ENCODE measurements around the gene SLC25A26.

SLC25A26 gene

DNA sequence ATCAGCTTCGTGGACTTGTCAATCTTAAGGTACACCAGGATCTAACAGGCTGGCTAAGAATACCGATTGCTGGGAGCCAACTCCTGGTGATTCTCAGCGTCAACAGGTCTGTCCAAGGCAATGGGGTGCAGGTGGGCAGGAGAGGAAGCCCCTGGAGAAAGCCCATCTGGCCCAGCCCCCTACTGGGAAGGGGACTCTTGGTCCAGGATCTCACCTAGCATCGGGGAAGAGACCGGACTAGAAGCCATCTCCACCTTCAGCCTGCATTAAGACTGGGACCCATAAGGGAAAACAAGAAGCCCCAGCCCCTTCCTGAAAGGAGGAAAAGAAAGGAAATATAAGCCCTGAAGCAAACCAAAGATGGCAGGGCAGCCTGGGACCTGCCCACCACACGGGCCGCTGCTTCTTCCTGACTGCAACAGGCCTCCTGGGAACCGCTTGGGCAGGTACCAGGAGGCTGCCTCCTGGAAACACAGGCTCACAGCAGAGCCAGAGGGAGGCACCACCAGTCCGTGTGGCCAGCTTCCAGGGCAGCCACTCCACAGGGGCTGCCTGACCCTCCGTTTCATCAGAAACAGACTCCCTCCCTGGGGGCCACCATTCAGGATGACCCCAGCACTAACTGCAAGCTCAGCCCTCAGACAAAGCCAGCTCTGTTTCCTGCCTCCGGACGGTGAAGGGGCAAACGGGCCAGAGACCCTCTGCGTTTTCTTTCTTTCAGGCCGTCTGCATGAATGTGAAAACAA lies 179.8 kb downstream of the SLC25A26 start:
- TF ChIP-seq, protein P1, sequence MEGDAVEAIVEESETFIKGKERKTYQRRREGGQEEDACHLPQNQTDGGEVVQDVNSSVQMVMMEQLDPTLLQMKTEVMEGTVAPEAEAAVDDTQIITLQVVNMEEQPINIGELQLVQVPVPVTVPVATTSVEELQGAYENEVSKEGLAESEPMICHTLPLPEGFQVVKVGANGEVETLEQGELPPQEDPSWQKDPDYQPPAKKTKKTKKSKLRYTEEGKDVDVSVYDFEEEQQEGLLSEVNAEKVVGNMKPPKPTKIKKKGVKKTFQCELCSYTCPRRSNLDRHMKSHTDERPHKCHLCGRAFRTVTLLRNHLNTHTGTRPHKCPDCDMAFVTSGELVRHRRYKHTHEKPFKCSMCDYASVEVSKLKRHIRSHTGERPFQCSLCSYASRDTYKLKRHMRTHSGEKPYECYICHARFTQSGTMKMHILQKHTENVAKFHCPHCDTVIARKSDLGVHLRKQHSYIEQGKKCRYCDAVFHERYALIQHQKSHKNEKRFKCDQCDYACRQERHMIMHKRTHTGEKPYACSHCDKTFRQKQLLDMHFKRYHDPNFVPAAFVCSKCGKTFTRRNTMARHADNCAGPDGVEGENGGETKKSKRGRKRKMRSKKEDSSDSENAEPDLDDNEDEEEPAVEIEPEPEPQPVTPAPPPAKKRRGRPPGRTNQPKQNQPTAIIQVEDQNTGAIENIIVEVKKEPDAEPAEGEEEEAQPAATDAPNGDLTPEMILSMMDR (conservative IDR thresholded peaks at IDR 0.05): no peak
- no peak overlapping the region for H3K27ac ChIP-seq

DNA sequence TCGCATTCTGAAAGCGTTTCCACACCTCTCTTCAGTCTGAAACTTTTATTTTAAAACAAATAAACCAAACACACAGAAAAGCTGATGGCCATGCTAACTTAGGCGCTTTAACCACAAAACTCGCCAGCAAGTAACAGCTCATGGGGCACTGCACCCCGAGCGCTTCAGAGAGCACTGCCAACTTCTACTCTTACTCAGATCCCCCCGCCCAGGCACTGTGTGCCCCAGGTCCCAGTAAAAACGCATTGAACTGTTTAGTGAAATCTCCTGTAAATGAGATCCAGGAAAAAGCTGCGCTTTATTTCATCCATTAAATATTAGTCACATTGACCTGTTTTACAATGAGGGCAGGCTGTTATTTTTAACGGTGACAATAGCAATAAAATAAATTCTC lies 180.4 kb downstream of the SLC25A26 start:
- no peak overlapping the region for H3K27ac ChIP-seq
- TF ChIP-seq, protein P1 (conservative IDR thresholded peaks at IDR 0.05): no peak

DNA sequence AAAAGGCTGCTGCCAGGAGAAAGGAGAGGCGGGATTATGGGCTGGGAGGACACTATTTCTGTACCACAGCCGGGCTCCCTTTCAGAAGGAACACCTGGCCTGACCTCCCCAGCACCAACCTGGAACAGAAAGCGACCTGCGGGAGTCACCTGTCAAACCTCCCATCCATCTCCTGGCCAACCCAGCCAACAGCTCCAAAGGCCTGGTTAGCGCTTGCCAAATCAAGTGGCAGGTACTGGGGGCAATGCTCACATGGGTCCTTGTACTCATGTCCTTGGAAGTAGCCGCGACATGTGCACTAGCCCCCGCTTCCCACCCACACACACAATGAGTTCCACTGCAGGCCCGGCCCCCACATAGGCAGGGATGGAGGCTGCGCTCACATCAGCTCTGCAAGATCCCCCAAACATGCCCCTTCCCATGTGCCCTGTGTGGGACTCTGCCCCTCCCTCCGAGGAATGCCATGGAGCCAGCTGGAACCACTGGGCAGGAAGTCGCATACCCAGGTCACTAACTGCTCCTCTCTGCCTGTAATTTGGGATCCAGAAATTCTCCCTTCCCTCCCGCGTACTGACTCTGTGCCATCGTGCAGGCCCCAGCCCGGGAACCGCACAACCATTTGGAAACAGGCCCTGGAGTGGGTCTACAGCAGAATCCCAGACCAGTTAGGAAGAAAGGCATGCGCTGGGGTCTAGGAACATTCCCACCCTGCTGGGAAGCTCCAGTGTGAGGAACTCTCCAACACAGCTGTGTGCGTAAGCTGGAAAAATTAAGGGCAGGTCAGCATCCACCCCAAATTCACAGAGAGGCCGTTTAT lies 181.1 kb downstream of the SLC25A26 start:
- no peak overlapping the region for H3K27ac ChIP-seq
- TF ChIP-seq, protein P1 (conservative IDR thresholded peaks at IDR 0.05): no peak

DNA sequence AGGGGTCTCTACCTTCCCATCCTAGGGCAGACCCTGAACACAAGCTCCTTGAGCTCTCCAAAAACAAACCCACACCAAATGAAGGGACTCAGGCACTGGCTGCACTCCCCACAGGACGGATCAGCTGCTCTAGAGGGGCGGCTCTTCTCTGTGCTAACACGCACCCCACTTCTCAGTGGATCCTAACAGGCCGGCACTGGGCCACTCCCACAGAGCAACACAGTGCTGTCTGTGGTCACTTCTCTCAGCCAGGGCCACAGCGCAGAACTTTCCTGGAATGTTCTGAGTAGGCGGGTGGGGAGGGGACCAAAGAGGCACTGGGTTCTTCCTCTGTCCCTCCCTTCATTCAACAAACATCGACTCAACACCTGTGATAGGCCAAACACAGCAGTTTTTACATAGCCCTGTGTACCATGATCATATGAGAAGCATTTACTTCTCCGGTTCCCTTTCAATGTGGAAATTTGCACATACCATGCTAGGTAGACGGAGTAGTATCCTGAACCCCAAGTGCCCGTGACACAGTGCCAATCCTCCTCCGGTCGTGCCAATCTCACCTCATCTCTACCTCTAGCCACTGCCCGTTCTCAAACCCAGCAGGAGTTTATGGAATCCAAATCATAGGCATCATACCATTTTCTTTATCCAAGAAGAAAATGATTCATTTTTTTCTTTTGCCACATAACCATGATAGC lies 181.9 kb downstream of the SLC25A26 start:
- H3K27ac ChIP-seq: no peak overlapping the region
- TF ChIP-seq, protein P1 (conservative IDR thresholded peaks at IDR 0.05): no peak

DNA sequence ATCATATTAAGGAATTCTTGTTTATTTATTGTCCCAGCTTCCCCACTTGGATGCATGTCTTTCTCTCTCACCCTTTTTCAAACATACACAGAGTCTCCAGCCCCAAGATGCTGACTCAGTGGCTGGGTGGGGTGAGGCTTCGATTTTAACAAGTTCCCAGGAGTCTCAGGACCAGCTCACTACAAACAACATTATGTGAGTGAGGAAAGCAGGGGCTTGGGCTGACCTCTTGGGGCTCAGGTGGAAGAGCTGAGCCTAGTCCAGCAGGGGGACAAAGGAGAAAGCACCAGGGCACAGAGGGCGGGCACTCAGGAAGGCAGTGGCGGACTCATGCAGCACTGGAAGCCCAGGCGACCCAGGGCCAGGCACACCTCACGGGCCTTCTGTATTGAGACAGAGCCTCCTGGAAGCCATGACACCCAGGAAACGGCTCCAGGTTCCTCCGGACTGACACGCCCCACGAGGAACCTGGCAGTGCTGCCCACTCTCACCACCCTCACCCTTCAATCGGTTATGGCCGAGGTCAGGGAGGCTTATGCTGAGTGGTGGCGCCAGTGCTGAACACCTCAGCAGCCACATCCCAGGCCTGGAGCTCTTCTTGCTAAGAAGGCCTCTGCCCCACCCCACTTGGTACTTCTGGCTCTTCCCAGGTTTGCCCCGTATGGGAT lies 182.7 kb downstream of the SLC25A26 start:
- no peak overlapping the region for H3K27ac ChIP-seq
- TF ChIP-seq, protein P1 (conservative IDR thresholded peaks at IDR 0.05): no peak

DNA sequence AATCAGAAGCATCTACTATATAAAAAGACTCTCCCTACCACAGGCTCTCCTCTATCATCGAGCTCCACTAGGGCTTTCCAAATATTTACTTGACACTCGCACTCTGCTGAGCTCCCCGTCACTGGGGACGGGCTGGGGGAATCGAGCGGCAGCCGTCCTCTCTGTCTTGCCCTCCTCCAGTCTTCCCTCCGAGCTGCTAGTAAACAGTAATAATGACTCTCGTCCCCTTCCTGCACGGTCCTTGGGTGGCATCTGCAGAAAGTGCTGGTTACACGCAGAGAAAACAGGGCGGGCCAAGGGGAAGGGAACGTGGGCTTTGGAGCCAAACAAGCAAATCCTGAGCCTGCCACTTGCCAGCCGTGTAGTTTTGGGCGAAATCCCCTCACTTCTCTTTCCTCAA lies 183.4 kb downstream of the SLC25A26 start:
- TF ChIP-seq, protein P1 (conservative IDR thresholded peaks at IDR 0.05): no peak
- no peak overlapping the region for H3K27ac ChIP-seq
